CD4-positive, alpha-beta T cell (primary cell): ENCODE data around the gene TXLNA. TPM values are rescaled to one million over a fixed set of nuclear protein-coding genes. Genes with fewer than 3 reads are reported as not detected.

Experiments
- ATAC-seq: fragments of 200-7000 bp; cut with Tn5 transposase; one replicate; pipeline ENCODE4 v1.10.0; 2022; ENCODE audit warnings: mild to moderate bottlenecking; ENCODE audit not compliant: poor library complexity
- CTCF ChIA-PET: fragments of 350-600 bp; sonication (Branson Sonifier 250); formaldehyde crosslinking; loops from one replicate; lab custom pipeline; 2021; ENCODE audit warnings: antibody characterized with exemption, inconsistent platforms; lab: Charles Lee
- POLR2A ChIA-PET: fragments of 350-600 bp; sonication (Branson Sonifier 250); formaldehyde crosslinking; loops from one replicate; lab custom pipeline; 2021; ENCODE audit warnings: antibody characterized with exemption, inconsistent platforms; lab: Charles Lee
- DNase-seq, 14 experiments: peaks; one replicate each; pipeline ENCODE4 v3.0.0-alpha.2; 2013 to 2020; ENCODE audit warnings: mixed read lengths in 2 of 14
- H3K27ac ChIP-seq, 2 donors: one replicate each; pipeline versions ENCODE4 v1.5.1 to v1.7.0; 2013; ENCODE audit warnings: low read length in 2 of 2, low read depth in 1 of 2, mild to moderate bottlenecking in 1 of 2
- H3K27me3 ChIP-seq, 2 experiments: 1 replicate in 1 of 2; 2 replicates in 1 of 2; pipeline versions ENCODE4 v1.6.1 to v1.7.0; 2013; ENCODE audit warnings: low read length in 2 of 2, control low read depth in 1 of 2, mild to moderate bottlenecking in 1 of 2, moderate library complexity in 1 of 2; ENCODE audit not compliant: insufficient read depth in 2 of 2, control insufficient read depth in 1 of 2
- H3K36me3 ChIP-seq: one replicate; pipeline ENCODE4 v1.6.1; 2013; ENCODE audit warnings: low read length, control low read depth; ENCODE audit not compliant: insufficient read depth
- H3K4me1 ChIP-seq: one replicate; pipeline ENCODE4 v1.6.1; 2013; ENCODE audit warnings: low read length, control low read depth; ENCODE audit not compliant: insufficient read depth
- H3K4me3 ChIP-seq: one replicate; pipeline ENCODE4 v1.5.1; 2013; ENCODE audit warnings: mild to moderate bottlenecking, low read length, moderate library complexity
- H3K9me3 ChIP-seq, 2 experiments: 1 replicate in 1 of 2; 2 replicates in 1 of 2; pipeline versions ENCODE4 v1.6.1 to v1.7.0; 2013; ENCODE audit warnings: low read length in 2 of 2, mild to moderate bottlenecking in 2 of 2, control low read depth in 1 of 2, moderate library complexity in 1 of 2; ENCODE audit not compliant: control insufficient read depth in 1 of 2, insufficient read depth in 1 of 2
- H3K27ac Mint-ChIP-seq: one replicate; pipeline ENCODE4 v1.8.0; 2020; ENCODE audit warnings: mixed read lengths
- H3K27me3 Mint-ChIP-seq: one replicate; pipeline ENCODE4 v1.8.0; 2021; ENCODE audit warnings: mixed read lengths
- H3K36me3 Mint-ChIP-seq: one replicate; pipeline ENCODE4 v1.8.0; 2021; ENCODE audit warnings: low read depth, mixed read lengths
- H3K4me1 Mint-ChIP-seq: one replicate; pipeline ENCODE4 v1.8.0; 2021; ENCODE audit warnings: low read depth, mixed read lengths
- H3K4me3 Mint-ChIP-seq: one replicate; pipeline ENCODE4 v1.8.0; 2020; ENCODE audit warnings: mild to moderate bottlenecking, mixed read lengths
- H3K9me3 Mint-ChIP-seq: one replicate; pipeline ENCODE4 v1.8.0; 2020; ENCODE audit warnings: mixed read lengths
- intact Hi-C, 2 experiments: fragments of 100-400 bp; cut with DNase I in 1 of 2; cut with micrococcal nuclease in 1 of 2; formaldehyde crosslinking; loops; one replicate each; pipeline versions ENCODE4 v1.15.1 to v1.9.0; 2023 to 2025; cut with DNase I, micrococcal nuclease
- total RNA-seq, 174 experiments: library from RNA in 2 of 174; stranded (reverse) in 2 of 174; gene quantifications; one replicate each; pipeline ENCODE4 v1.2.3 and lab custom pipeline; 2021 to 2026
- TF ChIP-seq, protein P1 (sequence below): fragments of 200-600 bp; IDR thresholded peaks from one replicate; pipeline ENCODE4 v1.8.0; 2022; ENCODE audit warnings: antibody characterized with exemption, mild to moderate bottlenecking

The TXLNA gene
- total RNA-seq, 2 experiments from 2014 or later, result 6.3 to 6.4 TPM

DNA sequence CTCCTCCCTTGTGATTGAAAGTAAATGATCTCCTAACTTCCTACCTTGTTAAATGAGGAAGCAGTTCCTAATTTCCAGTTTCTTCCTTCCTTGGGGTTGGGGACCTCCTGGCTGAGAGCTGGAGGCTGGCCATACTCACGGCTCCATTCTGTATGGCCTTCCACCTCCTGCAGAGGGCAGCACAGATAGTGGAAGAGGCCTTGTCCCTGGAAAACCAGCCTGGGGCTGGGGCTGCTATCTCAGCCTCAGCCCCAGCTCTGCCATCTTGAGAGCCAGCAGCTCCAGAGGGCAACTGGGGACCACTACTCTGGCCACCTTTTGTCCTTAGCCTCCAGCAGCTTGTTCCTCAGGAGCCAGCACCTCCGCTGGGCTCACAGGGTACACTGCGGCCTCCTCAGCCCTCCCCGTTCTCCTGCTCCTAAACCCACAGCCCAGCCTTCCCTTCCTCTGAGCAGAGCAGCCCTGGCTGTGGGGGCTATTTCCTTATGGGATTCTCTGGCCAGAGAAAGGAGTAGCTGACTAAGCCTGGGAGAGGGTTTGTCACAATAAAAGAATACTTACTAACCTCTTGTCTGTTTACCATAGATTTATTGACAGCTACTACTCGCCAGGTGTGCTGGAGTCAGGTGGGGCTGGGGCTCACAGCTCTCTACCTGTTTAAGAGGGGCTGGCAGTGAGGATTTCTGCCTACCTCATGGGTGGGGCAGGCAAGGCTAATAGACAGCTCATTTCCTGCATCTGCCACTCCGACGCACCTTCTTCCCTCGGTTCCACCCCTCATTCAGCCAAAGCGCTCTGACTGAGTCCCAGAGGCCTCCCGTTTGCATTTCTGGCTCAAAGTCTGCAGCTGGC is 36.4 kb downstream of the TXLNA start:
- peaks cover 32% of the 10 kb centered on the region for H3K36me3 ChIP-seq
- intact Hi-C loops, result loop anchor here (1.0 kb wide), 3 partner anchors 74 to 198 kb away; no protein-coding TSS in a partner anchor
- ChIA-PET POLR2A (interaction anchor here (0.5 to 3.0 kb wide), 21 partner anchors 10 to 178 kb away, joined by 3 to 20 read pairs (median 5); partner anchors contain the start of genes BSDC1, CCDC28B, IQCC and LCK), CTCF (interaction anchor here (0.6 to 3.8 kb wide), 25 partner anchors 9 to 197 kb away, joined by 3 to 22 read pairs (median 6); partner anchors contain the start of genes BSDC1, CCDC28B, HDAC1 and IQCC)
- H3K9me3 ChIP-seq, result no peaks in the 10 kb centered on the region
- peak overlapping the region; percentile 62 for H3K27ac Mint-ChIP-seq
- no peak overlapping the region for H3K4me3 Mint-ChIP-seq
- H3K27me3 Mint-ChIP-seq, result no peaks in the 10 kb centered on the region
- DNase-seq (peak; percentile 33 to 81 (median 50)), ATAC-seq (peak; percentile 96)
- no peaks in the 10 kb centered on the region for H3K9me3 Mint-ChIP-seq
- H3K27ac ChIP-seq, result no peak overlapping the region
- no peaks in the 10 kb centered on the region for H3K27me3 ChIP-seq
- H3K4me1 Mint-ChIP-seq, result peaks cover 13% of the 10 kb centered on the region
- H3K36me3 Mint-ChIP-seq, result peaks cover 33% of the 10 kb centered on the region
- no peak overlapping the region for H3K4me3 ChIP-seq
- TF ChIP-seq, protein P1, sequence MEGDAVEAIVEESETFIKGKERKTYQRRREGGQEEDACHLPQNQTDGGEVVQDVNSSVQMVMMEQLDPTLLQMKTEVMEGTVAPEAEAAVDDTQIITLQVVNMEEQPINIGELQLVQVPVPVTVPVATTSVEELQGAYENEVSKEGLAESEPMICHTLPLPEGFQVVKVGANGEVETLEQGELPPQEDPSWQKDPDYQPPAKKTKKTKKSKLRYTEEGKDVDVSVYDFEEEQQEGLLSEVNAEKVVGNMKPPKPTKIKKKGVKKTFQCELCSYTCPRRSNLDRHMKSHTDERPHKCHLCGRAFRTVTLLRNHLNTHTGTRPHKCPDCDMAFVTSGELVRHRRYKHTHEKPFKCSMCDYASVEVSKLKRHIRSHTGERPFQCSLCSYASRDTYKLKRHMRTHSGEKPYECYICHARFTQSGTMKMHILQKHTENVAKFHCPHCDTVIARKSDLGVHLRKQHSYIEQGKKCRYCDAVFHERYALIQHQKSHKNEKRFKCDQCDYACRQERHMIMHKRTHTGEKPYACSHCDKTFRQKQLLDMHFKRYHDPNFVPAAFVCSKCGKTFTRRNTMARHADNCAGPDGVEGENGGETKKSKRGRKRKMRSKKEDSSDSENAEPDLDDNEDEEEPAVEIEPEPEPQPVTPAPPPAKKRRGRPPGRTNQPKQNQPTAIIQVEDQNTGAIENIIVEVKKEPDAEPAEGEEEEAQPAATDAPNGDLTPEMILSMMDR, result peak; percentile 85
- peaks cover 16% of the 10 kb centered on the region for H3K4me1 ChIP-seq

GRCh38 chr1:32216566-32216965 is 37.1 kb downstream of the TXLNA start:
- ATAC-seq, result no peak
- CTCF ChIA-PET, result interaction anchor here (0.7 to 3.8 kb wide), 14 partner anchors 11 to 178 kb away, joined by 3 to 22 read pairs (median 8); partner anchors contain the start of genes BSDC1, CCDC28B, HDAC1 and IQCC
- intact Hi-C loops, result no loop called here
- no peaks in the 10 kb centered on the region for H3K9me3 ChIP-seq
- TF ChIP-seq, protein P1, result no peak
- no peak overlapping the region for H3K27ac Mint-ChIP-seq
- H3K4me1 Mint-ChIP-seq, result peaks cover 20% of the 10 kb centered on the region
- peaks cover 37% of the 10 kb centered on the region for H3K36me3 Mint-ChIP-seq
- no peaks in the 10 kb centered on the region for H3K9me3 Mint-ChIP-seq
- DNase-seq, result no peak
- H3K4me3 Mint-ChIP-seq, result no peak overlapping the region
- POLR2A ChIA-PET, result interaction anchor here (0.5 to 3.0 kb wide), 16 partner anchors 11 to 227 kb away, joined by 3 to 20 read pairs (median 8); partner anchors contain the start of genes BSDC1, CCDC28B, IQCC and MARCKSL1
- no peak overlapping the region for H3K4me3 ChIP-seq
- H3K36me3 ChIP-seq, result peaks cover 32% of the 10 kb centered on the region
- no peaks in the 10 kb centered on the region for H3K27me3 ChIP-seq
- H3K27ac ChIP-seq, result no peak overlapping the region
- H3K4me1 ChIP-seq, result peaks cover 23% of the 10 kb centered on the region
- H3K27me3 Mint-ChIP-seq, result no peaks in the 10 kb centered on the region

DNA sequence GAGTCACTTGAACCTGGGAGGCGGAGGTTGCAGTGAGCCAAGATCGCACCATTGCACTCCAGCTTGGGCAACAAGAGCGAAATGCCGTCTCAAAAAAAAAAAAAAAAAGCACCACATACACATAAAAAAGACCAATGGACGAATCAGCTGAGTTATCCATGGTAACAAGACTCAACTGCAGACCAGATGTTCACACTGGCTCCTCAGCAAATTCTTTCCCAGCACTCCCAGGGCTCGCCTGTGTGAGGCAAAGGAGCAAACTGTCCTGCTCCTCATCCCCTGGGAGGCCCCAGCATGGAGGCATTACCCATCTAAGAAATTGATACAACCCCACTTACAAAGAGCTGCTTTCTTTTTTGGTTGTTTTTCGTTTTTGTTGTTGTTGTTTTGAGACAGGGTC is 39.5 kb downstream of the TXLNA start:
- Mint-ChIP-seq H3K27me3 (no peaks in the 10 kb centered on the region), H3K36me3 (peaks cover 58% of the 10 kb centered on the region), H3K4me1 (peaks cover 41% of the 10 kb centered on the region), H3K4me3 (no peak overlapping the region), H3K27ac (peak overlapping the region; percentile 58), H3K9me3 (no peaks in the 10 kb centered on the region)
- POLR2A ChIA-PET, result interaction anchor here (0.6 to 1.1 kb wide), 2 partner anchors 39 to 168 kb away, joined by 3 read pairs; partner anchors contain the start of gene TXLNA
- Histone ChIP-seq H3K27me3 (no peaks in the 10 kb centered on the region), H3K4me1 (peaks cover 41% of the 10 kb centered on the region), H3K27ac (no peak overlapping the region), H3K4me3 (no peak overlapping the region), H3K9me3 (no peaks in the 10 kb centered on the region), H3K36me3 (peaks cover 37% of the 10 kb centered on the region)
- TF ChIP-seq, protein P1, result no peak
- DNase-seq (no peak), ATAC-seq (no peak)
- CTCF ChIA-PET, result no interaction called here
- intact Hi-C loops, result no loop called here
